ENCODE data around the gene CFAP52.

The CFAP52 gene

GRCh38 chr17:9670596-9670995, 94.2 kb downstream of the CFAP52 start:
- 78 to 84% methylated on average over 5 to 8 of the region's 8 CpGs for WGBS, 2 experiments (ENCODE audit: insufficient coverage in 2 of 2)
- no peak overlapping the region for H3K27ac ChIP-seq (ENCODE audit: low read depth, low read length, severe bottlenecking)
- H3K9me3 ChIP-seq (ENCODE audit: control insufficient read depth, low read length), result peaks cover 4% of the 10 kb centered on the region
- H3K4me1 ChIP-seq (ENCODE audit: control insufficient read depth, insufficient read depth, low read length, poor library complexity, severe bottlenecking), result peaks cover 18% of the 10 kb centered on the region
- H3K4me3 ChIP-seq (ENCODE audit: extremely low read depth, insufficient read depth, low read length, poor library complexity, severe bottlenecking), result no peak overlapping the region
- H3K36me3 ChIP-seq (ENCODE audit: control insufficient read depth, insufficient read depth, low read length), result no peaks in the 10 kb centered on the region

- peaks cover 18% of the 10 kb centered on the region for H3K4me1 ChIP-seq (ENCODE audit: control insufficient read depth, insufficient read depth, low read length, poor library complexity, severe bottlenecking)
- no peaks in the 10 kb centered on the region for H3K36me3 ChIP-seq (ENCODE audit: control insufficient read depth, insufficient read depth, low read length)
- no peak overlapping the region for H3K4me3 ChIP-seq (ENCODE audit: extremely low read depth, insufficient read depth, low read length, poor library complexity, severe bottlenecking)
- no peaks in the 10 kb centered on the region for H3K9me3 ChIP-seq (ENCODE audit: control insufficient read depth, low read length)
- WGBS, 2 experiments (ENCODE audit: insufficient coverage in 2 of 2), result 75 to 93% methylated on average over 3 of the region's 4 CpGs
- no peak overlapping the region for H3K27ac ChIP-seq (ENCODE audit: low read depth, low read length, severe bottlenecking)
These were observed 95.1 kb downstream of the CFAP52 start for GRCh38 chr17:9671559-9671958.

- Histone ChIP-seq H3K9me3 (ENCODE audit: control insufficient read depth, low read length) (no peaks in the 10 kb centered on the region), H3K4me3 (ENCODE audit: extremely low read depth, insufficient read depth, low read length, poor library complexity, severe bottlenecking) (no peak overlapping the region), H3K36me3 (ENCODE audit: control insufficient read depth, insufficient read depth, low read length) (no peaks in the 10 kb centered on the region), H3K4me1 (ENCODE audit: control insufficient read depth, insufficient read depth, low read length, poor library complexity, severe bottlenecking) (peaks cover 18% of the 10 kb centered on the region), H3K27ac (ENCODE audit: low read depth, low read length, severe bottlenecking) (no peak overlapping the region)
- 79 to 93% methylated on average over 3 to 6 of the region's 8 CpGs for WGBS, 2 experiments (ENCODE audit: insufficient coverage in 2 of 2)
These were observed 95.8 kb downstream of the CFAP52 start for GRCh38 chr17:9672266-9672665.

- Histone ChIP-seq H3K9me3 (ENCODE audit: control insufficient read depth, low read length) (no peaks in the 10 kb centered on the region), H3K4me3 (ENCODE audit: extremely low read depth, insufficient read depth, low read length, poor library complexity, severe bottlenecking) (no peak overlapping the region), H3K27ac (ENCODE audit: low read depth, low read length, severe bottlenecking) (no peak overlapping the region), H3K4me1 (ENCODE audit: control insufficient read depth, insufficient read depth, low read length, poor library complexity, severe bottlenecking) (peaks cover 18% of the 10 kb centered on the region), H3K36me3 (ENCODE audit: control insufficient read depth, insufficient read depth, low read length) (no peaks in the 10 kb centered on the region)
- WGBS, 2 experiments (ENCODE audit: insufficient coverage in 2 of 2), result 92 to 96% methylated on average over 6 of the region's 6 CpGs
These were observed 96.2 kb downstream of the CFAP52 start for GRCh38 chr17:9672691-9673090.

GRCh38 chr17:9676084-9676483, 99.6 kb downstream of the CFAP52 start:
- Histone ChIP-seq H3K4me3 (ENCODE audit: extremely low read depth, insufficient read depth, low read length, poor library complexity, severe bottlenecking) (no peak overlapping the region), H3K27ac (ENCODE audit: low read depth, low read length, severe bottlenecking) (no peak overlapping the region), H3K36me3 (ENCODE audit: control insufficient read depth, insufficient read depth, low read length) (peaks cover 3% of the 10 kb centered on the region), H3K4me1 (ENCODE audit: control insufficient read depth, insufficient read depth, low read length, poor library complexity, severe bottlenecking) (no peaks in the 10 kb centered on the region), H3K9me3 (ENCODE audit: control insufficient read depth, low read length) (peaks cover 9% of the 10 kb centered on the region)
- 87 to 100% methylated on average over 1 to 3 of the region's 4 CpGs for WGBS, 2 experiments (ENCODE audit: insufficient coverage in 2 of 2)

GRCh38 chr17:9676820-9677310, 100.4 kb downstream of the CFAP52 start:
- Histone ChIP-seq H3K4me3 (ENCODE audit: extremely low read depth, insufficient read depth, low read length, poor library complexity, severe bottlenecking) (no peak overlapping the region), H3K27ac (ENCODE audit: low read depth, low read length, severe bottlenecking) (no peak overlapping the region), H3K4me1 (ENCODE audit: control insufficient read depth, insufficient read depth, low read length, poor library complexity, severe bottlenecking) (no peaks in the 10 kb centered on the region), H3K36me3 (ENCODE audit: control insufficient read depth, insufficient read depth, low read length) (peaks cover 3% of the 10 kb centered on the region), H3K9me3 (ENCODE audit: control insufficient read depth, low read length) (peaks cover 9% of the 10 kb centered on the region)
- WGBS, 2 experiments (ENCODE audit: insufficient coverage in 2 of 2), result 100% methylated on average over 1 of the region's 4 CpGs; no CpG with 5 or more reads in 1 of the 2 experiments

- Histone ChIP-seq H3K4me3 (ENCODE audit: extremely low read depth, insufficient read depth, low read length, poor library complexity, severe bottlenecking) (no peak overlapping the region), H3K4me1 (ENCODE audit: control insufficient read depth, insufficient read depth, low read length, poor library complexity, severe bottlenecking) (no peaks in the 10 kb centered on the region), H3K9me3 (ENCODE audit: control insufficient read depth, low read length) (peaks cover 9% of the 10 kb centered on the region), H3K36me3 (ENCODE audit: control insufficient read depth, insufficient read depth, low read length) (peaks cover 3% of the 10 kb centered on the region), H3K27ac (ENCODE audit: low read depth, low read length, severe bottlenecking) (no peak overlapping the region)
- WGBS, 2 experiments (ENCODE audit: insufficient coverage in 2 of 2), result 89 to 100% methylated on average over 4 to 7 of the region's 7 CpGs
These were observed 101.0 kb downstream of the CFAP52 start for GRCh38 chr17:9677411-9677810.

- H3K36me3 ChIP-seq (ENCODE audit: control insufficient read depth, insufficient read depth, low read length), result peaks cover 3% of the 10 kb centered on the region
- no peak overlapping the region for H3K27ac ChIP-seq (ENCODE audit: low read depth, low read length, severe bottlenecking)
- H3K9me3 ChIP-seq (ENCODE audit: control insufficient read depth, low read length), result peaks cover 9% of the 10 kb centered on the region
- H3K4me1 ChIP-seq (ENCODE audit: control insufficient read depth, insufficient read depth, low read length, poor library complexity, severe bottlenecking), result no peaks in the 10 kb centered on the region
- H3K4me3 ChIP-seq (ENCODE audit: extremely low read depth, insufficient read depth, low read length, poor library complexity, severe bottlenecking), result no peak overlapping the region
- WGBS, 2 experiments (ENCODE audit: insufficient coverage in 2 of 2), result 54 to 76% methylated on average over 2 to 3 of the region's 4 CpGs
These were observed 101.5 kb downstream of the CFAP52 start for GRCh38 chr17:9677896-9678295.

GRCh38 chr17:9684955-9685621, 108.6 kb downstream of the CFAP52 start:
- Histone ChIP-seq H3K36me3 (ENCODE audit: control insufficient read depth, insufficient read depth, low read length) (peaks cover 3% of the 10 kb centered on the region), H3K9me3 (ENCODE audit: control insufficient read depth, low read length) (peaks cover 6% of the 10 kb centered on the region), H3K27ac (ENCODE audit: low read depth, low read length, severe bottlenecking) (no peak overlapping the region), H3K4me1 (ENCODE audit: control insufficient read depth, insufficient read depth, low read length, poor library complexity, severe bottlenecking) (no peaks in the 10 kb centered on the region), H3K4me3 (ENCODE audit: extremely low read depth, insufficient read depth, low read length, poor library complexity, severe bottlenecking) (no peak overlapping the region)
- WGBS, 2 experiments (ENCODE audit: insufficient coverage in 2 of 2), result 87 to 90% methylated on average over 10 of the region's 10 CpGs
